PC-9 (cell line): ENCODE data around the gene FILIP1. TPM values are rescaled to one million over a fixed set of nuclear protein-coding genes. Genes with fewer than 3 reads are reported as not detected.

Source experiments
- BruUV-seq: library from RNA; stranded (reverse); fragments of 400-500 nt; replicated peaks from 2 replicates; lab custom pipeline; 2021; lab: Mats Ljungman, UMichigan
- CTCF ChIA-PET: fragments of 300-600 bp; sonication (Branson Sonifier 250); formaldehyde crosslinking; loops from one replicate; lab custom pipeline; 2022; ENCODE audit warnings: antibody characterized with exemption; lab: Charles Lee
- POLR2A ChIA-PET: fragments of 300-600 bp; sonication (Branson Sonifier 250); formaldehyde crosslinking; loops from one replicate; lab custom pipeline; 2022; ENCODE audit warnings: antibody characterized with exemption; ENCODE audit not compliant: unreplicated experiment; lab: Charles Lee
- DNase-seq, 2 experiments: peaks; one replicate each; pipeline versions ENCODE4 v3.0.0 to v3.0.0-alpha.2; 2015 to 2022; ENCODE audit warnings: mixed read lengths in 1 of 2
- H2AFZ ChIP-seq: fragments of 200-600 bp; sonication (generic); 2 replicates; pipeline ENCODE4 v1.8.1; 2017; ENCODE audit warnings: antibody characterized with exemption
- H3F3A ChIP-seq: fragments of 200-600 bp; sonication (generic); 2 replicates; pipeline ENCODE4 v1.8.1; 2017; ENCODE audit warnings: antibody characterized with exemption, mild to moderate bottlenecking, low read depth; ENCODE audit not compliant: insufficient read depth
- H3K27ac ChIP-seq: fragments of 200-600 bp; sonication (generic); 2 replicates; pipeline ENCODE4 v1.6.1; 2016; ENCODE audit warnings: mixed run types
- H3K27me3 ChIP-seq: fragments of 200-600 bp; sonication (generic); 2 replicates; pipeline ENCODE4 v1.6.1; 2016; ENCODE audit warnings: low read depth, mixed run types; ENCODE audit not compliant: insufficient read depth
- H3K36me3 ChIP-seq: fragments of 200-600 bp; sonication (generic); 2 replicates; pipeline ENCODE4 v1.6.1; 2016; ENCODE audit warnings: low read depth, mixed run types
- H3K4me1 ChIP-seq: fragments of 200-600 bp; sonication (generic); replicated peaks from 2 replicates; pipeline ENCODE4 v1.6.1; 2016; ENCODE audit warnings: mixed run types; ENCODE audit not compliant: insufficient read depth
- H3K4me2 ChIP-seq: fragments of 200-600 bp; sonication (generic); 2 replicates; pipeline ENCODE4 v1.6.1; 2017; ENCODE audit warnings: mixed run types
- H3K4me3 ChIP-seq: fragments of 200-600 bp; sonication (generic); 2 replicates; pipeline ENCODE4 v1.6.1; 2016; ENCODE audit warnings: mixed run types
- H3K79me2 ChIP-seq: fragments of 200-600 bp; sonication (generic); 2 replicates; pipeline ENCODE4 v1.6.1; 2017; ENCODE audit warnings: low read depth, mixed run types
- H3K9me2 ChIP-seq: fragments of 200-600 bp; sonication (generic); 2 replicates; pipeline ENCODE4 v1.8.1; 2017; ENCODE audit warnings: mild to moderate bottlenecking; ENCODE audit not compliant: insufficient read depth
- H3K9me3 ChIP-seq: fragments of 200-600 bp; sonication (generic); 2 replicates; pipeline ENCODE4 v1.8.1; 2016; ENCODE audit warnings: low read depth; ENCODE audit not compliant: insufficient read depth
- H4K20me1 ChIP-seq: fragments of 200-600 bp; sonication (generic); 2 replicates; pipeline ENCODE4 v1.8.1; 2017; ENCODE audit not compliant: insufficient read depth
- EZH2 ChIP-seq: fragments of 200-600 bp; sonication (generic); IDR thresholded peaks from 2 replicates; pipeline ENCODE4 v1.8.0; 2017; ENCODE audit warnings: antibody characterized with exemption, low read depth
- intact Hi-C: fragments of 100-400 bp; cut with micrococcal nuclease; formaldehyde crosslinking; loops from one replicate; pipeline ENCODE4 v1.10.0; 2022; ENCODE audit not compliant: unreplicated experiment
- total RNA-seq: library from RNA; stranded (reverse); gene quantifications from 2 replicates; pipeline ENCODE4 v1.2.3, GENCODE V29; 2021
- TF ChIP-seq, protein P1 (sequence below): fragments of 200-600 bp; sonication (generic); conservative IDR thresholded peaks from 2 replicates; pipeline ENCODE4 v1.6.1; 2017; ENCODE audit warnings: mixed run types, antibody characterized with exemption, mild to moderate bottlenecking, moderate library complexity

The FILIP1 gene
- total RNA-seq, 1 experiment from 2014 or later, result 0.15 TPM

DNA sequence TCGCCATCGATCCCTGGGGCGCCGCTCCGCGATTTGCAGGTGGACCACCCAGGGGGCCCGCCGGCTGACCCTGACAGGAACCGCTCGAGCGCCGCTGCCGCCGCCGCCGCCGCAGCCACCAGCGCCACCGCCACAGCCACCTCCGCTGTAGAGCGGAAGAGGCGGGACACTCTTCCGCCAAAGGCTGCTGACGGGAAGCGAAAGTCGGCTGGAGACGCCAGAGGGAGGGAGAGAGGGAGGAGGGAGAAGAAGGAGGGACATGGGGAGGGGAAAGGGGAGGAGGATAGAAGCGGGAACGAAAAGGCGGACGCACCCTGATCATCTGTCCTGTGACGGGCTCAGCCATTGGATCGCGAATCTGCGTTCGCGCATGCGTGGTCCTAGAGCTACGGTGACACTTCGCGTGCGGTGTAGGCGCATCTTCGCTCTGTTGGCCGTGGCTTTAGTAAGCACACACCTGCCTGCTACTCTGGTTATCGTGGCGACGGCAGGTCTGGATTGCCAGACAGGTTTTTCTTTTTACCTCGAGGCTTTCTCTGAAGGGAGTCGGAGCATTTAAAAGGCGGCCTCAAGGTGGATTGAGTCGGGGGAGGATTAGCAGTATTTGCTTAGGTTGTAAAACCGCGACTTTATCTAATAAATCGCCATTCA is 208.8 kb downstream of the FILIP1 start, which contains the start of gene TMEM30A:
TMEM30A (minus strand) TSS at position 161 of the 651 bp plus-strand sequence; CDS start at position 7, 154 bp downstream.
- H3K27me3 ChIP-seq, result no peaks in the 10 kb centered on the region
- H3K4me3 ChIP-seq, result peak within 1 kb of the TSS; percentile 95
- no peak for TF ChIP-seq EZH2
- TF ChIP-seq, protein P1, sequence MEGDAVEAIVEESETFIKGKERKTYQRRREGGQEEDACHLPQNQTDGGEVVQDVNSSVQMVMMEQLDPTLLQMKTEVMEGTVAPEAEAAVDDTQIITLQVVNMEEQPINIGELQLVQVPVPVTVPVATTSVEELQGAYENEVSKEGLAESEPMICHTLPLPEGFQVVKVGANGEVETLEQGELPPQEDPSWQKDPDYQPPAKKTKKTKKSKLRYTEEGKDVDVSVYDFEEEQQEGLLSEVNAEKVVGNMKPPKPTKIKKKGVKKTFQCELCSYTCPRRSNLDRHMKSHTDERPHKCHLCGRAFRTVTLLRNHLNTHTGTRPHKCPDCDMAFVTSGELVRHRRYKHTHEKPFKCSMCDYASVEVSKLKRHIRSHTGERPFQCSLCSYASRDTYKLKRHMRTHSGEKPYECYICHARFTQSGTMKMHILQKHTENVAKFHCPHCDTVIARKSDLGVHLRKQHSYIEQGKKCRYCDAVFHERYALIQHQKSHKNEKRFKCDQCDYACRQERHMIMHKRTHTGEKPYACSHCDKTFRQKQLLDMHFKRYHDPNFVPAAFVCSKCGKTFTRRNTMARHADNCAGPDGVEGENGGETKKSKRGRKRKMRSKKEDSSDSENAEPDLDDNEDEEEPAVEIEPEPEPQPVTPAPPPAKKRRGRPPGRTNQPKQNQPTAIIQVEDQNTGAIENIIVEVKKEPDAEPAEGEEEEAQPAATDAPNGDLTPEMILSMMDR, result 0 out of 2 replicates have a peak, but pooled peaks have one; percentile 3
- H3K4me2 ChIP-seq, result peak within 1 kb of the TSS; percentile 91
- no peaks in the 10 kb centered on the region for H3K9me2 ChIP-seq
- peaks cover 62% of the 10 kb centered on the region for H3K79me2 ChIP-seq
- H3K27ac ChIP-seq, result peak within 1 kb of the TSS; percentile 85
- ChIA-PET POLR2A (interaction anchor here (0.5 to 1.1 kb wide), 5 partner anchors 8 to 317 kb away, joined by 3 to 8 read pairs (median 6); partner anchors contain the start of gene SENP6), CTCF (no interaction called here)
- peaks cover 5% of the 10 kb centered on the region; the same call in 1 of the 2 replicates for H4K20me1 ChIP-seq
- DNase-seq, result peak; percentile 97 to 98
- H3K36me3 ChIP-seq, result no peaks in the 10 kb centered on the region
- H3K4me1 ChIP-seq, result peaks cover 54% of the 10 kb centered on the region
- no TSS peak for BruUV-seq
- intact Hi-C loops, result loop anchor here (1.0 to 10.0 kb wide), 4 partner anchors 16 to 468 kb away; partner anchors contain the start of genes COX7A2 and SENP6
- peak within 1 kb of the TSS; percentile 98 for H2AFZ ChIP-seq
- H3K9me3 ChIP-seq, result no peaks in the 10 kb centered on the region
- peaks cover 12% of the 10 kb centered on the region for H3F3A ChIP-seq

DNA sequence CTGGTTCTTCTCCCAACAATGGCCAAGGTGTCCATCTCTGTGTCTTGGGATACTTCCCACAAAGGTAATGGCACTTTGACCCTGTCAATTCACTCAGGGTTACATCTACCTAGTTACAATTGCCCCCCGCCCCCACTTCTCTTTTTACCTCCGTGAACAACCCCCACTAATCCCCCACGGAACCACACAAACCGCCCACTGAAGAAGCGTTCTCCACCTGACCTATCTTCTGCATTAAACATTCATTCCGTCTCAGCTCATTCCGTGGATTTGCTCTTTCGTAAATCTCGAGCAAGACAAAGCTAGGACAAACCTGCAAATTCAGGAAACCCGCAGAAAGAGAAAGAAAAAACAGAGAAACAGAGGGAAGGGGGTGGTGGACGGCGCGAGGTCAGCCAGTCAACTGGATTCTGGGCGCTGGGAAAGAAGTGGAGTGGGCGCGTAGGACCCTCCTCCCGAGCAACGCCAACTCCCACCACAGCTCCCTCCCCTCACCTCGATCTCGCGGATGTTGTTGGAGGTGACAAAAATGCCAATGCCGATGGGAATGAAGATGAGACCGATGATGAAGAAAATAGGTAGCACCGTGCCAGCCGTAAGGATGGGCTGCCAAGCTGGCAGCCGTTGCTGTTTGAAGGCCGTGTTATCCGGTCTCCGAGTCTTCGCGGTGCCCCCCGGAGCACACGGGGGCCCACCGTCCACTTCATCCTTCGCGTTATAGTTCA is 209.5 kb downstream of the FILIP1 start:
- Histone ChIP-seq H3F3A (peaks cover 12% of the 10 kb centered on the region), H3K79me2 (peaks cover 69% of the 10 kb centered on the region), H3K4me3 (peak overlapping the region; percentile 95), H3K9me3 (no peaks in the 10 kb centered on the region), H3K36me3 (no peaks in the 10 kb centered on the region), H3K27me3 (no peaks in the 10 kb centered on the region), H3K4me1 (peaks cover 54% of the 10 kb centered on the region), H3K4me2 (peak overlapping the region; percentile 91), H3K9me2 (no peaks in the 10 kb centered on the region), H3K27ac (peak overlapping the region; percentile 85), H4K20me1 (peaks cover 5% of the 10 kb centered on the region; the same call in 1 of the 2 replicates), H2AFZ (peak overlapping the region; percentile 90)
- no peak for TF ChIP-seq EZH2
- TF ChIP-seq, protein P1, result 0 out of 2 replicates have a peak, but pooled peaks have one; percentile 8
- intact Hi-C loops, result loop anchor here (1.0 to 10.0 kb wide), 4 partner anchors 15 to 468 kb away; partner anchors contain the start of genes COX7A2 and SENP6
- peak; percentile 24 to 38 for DNase-seq
- CTCF ChIA-PET, result no interaction called here
- BruUV-seq, result TSS peak; percentile 50
- POLR2A ChIA-PET, result interaction anchor here (0.5 to 1.1 kb wide), 2 partner anchors 9 to 240 kb away, joined by 3 to 8 read pairs; no protein-coding TSS in a partner anchor

DNA sequence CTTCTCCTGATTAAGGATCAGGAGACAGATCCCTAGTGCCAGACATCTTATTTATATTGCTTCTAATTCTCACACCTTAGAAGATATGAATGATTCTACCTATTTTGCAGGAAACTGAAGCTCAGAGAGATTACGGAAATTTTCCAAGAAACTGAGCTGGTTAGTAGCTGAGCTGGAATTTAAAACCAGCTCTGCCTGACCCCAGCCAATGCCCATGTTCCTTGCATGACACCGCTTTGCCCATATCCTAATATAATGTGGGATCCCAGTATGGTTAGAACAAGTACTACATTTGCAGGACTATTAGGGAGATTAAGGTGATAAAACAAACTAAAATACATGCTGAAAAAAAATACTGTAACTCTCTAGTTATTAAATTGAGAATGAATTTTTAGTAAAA is 210.9 kb downstream of the FILIP1 start:
- peaks cover 12% of the 10 kb centered on the region for H3F3A ChIP-seq
- no peaks in the 10 kb centered on the region for H3K36me3 ChIP-seq
- H2AFZ ChIP-seq, result no peak overlapping the region
- H3K9me2 ChIP-seq, result no peaks in the 10 kb centered on the region
- H3K27me3 ChIP-seq, result no peaks in the 10 kb centered on the region
- H3K4me3 ChIP-seq, result peak overlapping the region; percentile 95; the same call in 1 of the 2 replicates
- ChIA-PET POLR2A (no interaction called here), CTCF (interaction anchor here (0.6 kb wide), 1 partner anchor 71 kb away, joined by 3 read pairs; no protein-coding TSS in a partner anchor)
- no peak overlapping the region for H3K27ac ChIP-seq
- H3K4me2 ChIP-seq, result peak overlapping the region; percentile 91
- intact Hi-C loops, result loop anchor here (5.0 to 10.0 kb wide), 2 partner anchors 322 to 470 kb away; partner anchors contain the start of gene SENP6
- peaks cover 43% of the 10 kb centered on the region for H3K4me1 ChIP-seq
- peaks cover 5% of the 10 kb centered on the region; the same call in 1 of the 2 replicates for H4K20me1 ChIP-seq
- no TSS peak for BruUV-seq
- peaks cover 81% of the 10 kb centered on the region for H3K79me2 ChIP-seq
- TF ChIP-seq EZH2, result no peak
- TF ChIP-seq, protein P1, result no peak
- no peak for DNase-seq
- no peaks in the 10 kb centered on the region for H3K9me3 ChIP-seq
